GM20000 (cell line): ENCODE data around the gene AIM2.
A peak's percentile ranks its signal among the peaks of the same experiment; 100 is the strongest.

Source experiments
- DNase-seq: peaks from one replicate; pipeline ENCODE4 v3.0.0; 2012; ENCODE audit warnings: low spot score
- TF ChIP-seq, protein P1 (sequence below): IDR thresholded peaks from 2 replicates; pipeline ENCODE4 v1.5.1; 2012; ENCODE audit warnings: mild to moderate bottlenecking, control low read depth; ENCODE audit errors: extremely low read depth, missing control alignments

Gene AIM2

GRCh38 chr1:159100589-159100988, 24.0 kb upstream of the AIM2 start:
- DNase-seq, result no peak
- TF ChIP-seq, protein P1, sequence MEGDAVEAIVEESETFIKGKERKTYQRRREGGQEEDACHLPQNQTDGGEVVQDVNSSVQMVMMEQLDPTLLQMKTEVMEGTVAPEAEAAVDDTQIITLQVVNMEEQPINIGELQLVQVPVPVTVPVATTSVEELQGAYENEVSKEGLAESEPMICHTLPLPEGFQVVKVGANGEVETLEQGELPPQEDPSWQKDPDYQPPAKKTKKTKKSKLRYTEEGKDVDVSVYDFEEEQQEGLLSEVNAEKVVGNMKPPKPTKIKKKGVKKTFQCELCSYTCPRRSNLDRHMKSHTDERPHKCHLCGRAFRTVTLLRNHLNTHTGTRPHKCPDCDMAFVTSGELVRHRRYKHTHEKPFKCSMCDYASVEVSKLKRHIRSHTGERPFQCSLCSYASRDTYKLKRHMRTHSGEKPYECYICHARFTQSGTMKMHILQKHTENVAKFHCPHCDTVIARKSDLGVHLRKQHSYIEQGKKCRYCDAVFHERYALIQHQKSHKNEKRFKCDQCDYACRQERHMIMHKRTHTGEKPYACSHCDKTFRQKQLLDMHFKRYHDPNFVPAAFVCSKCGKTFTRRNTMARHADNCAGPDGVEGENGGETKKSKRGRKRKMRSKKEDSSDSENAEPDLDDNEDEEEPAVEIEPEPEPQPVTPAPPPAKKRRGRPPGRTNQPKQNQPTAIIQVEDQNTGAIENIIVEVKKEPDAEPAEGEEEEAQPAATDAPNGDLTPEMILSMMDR, result no peak

- TF ChIP-seq, protein P1, result no peak
- DNase-seq, result no peak
These were observed 22.0 kb upstream of the AIM2 start for GRCh38 chr1:159098596-159098995.

GRCh38 chr1:159092036-159092760, 15.6 kb upstream of the AIM2 start:
- TF ChIP-seq, protein P1, result no peak
- no peak for DNase-seq

DNA sequence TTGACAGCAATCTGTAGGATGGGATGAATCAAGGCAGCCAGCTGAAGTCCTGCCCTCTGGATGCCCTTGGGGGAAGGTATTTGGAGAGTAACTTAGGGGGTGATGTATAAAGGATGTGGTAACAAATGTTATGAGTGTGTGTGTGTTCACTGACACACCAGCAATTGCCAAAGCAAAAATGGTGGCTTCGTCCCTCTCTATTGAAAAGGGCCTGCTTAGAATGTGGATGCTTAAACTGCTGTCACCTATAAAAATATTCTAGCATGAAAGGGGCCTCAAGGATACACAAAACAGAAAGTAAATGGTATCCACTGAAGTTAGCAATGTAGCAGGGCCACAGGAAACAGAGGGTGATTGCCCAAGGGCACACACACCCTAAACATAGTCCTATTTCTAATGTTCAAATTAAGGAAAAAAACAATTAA, 15.1 kb upstream of the AIM2 start:
- TF ChIP-seq, protein P1, result no peak
- no peak for DNase-seq

DNA sequence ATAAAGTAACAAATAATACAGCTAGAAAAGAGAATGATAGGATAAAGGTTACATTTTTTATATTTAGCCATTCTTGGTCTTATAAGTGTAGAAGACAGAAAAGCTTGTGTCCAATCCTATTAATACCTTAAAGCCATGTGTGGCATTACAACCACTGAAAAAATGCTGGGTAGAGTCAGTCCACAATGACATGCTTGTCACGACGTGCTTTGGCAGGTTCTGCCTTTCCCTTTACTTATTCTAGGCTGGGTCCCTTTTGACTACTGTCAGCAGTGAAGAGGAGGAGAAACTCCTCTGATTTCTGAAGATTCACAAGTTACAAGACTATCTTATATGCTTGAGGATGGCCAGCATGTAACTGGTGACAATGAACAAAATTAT, 14.6 kb upstream of the AIM2 start:
- no peak for DNase-seq
- TF ChIP-seq, protein P1, result no peak

DNA sequence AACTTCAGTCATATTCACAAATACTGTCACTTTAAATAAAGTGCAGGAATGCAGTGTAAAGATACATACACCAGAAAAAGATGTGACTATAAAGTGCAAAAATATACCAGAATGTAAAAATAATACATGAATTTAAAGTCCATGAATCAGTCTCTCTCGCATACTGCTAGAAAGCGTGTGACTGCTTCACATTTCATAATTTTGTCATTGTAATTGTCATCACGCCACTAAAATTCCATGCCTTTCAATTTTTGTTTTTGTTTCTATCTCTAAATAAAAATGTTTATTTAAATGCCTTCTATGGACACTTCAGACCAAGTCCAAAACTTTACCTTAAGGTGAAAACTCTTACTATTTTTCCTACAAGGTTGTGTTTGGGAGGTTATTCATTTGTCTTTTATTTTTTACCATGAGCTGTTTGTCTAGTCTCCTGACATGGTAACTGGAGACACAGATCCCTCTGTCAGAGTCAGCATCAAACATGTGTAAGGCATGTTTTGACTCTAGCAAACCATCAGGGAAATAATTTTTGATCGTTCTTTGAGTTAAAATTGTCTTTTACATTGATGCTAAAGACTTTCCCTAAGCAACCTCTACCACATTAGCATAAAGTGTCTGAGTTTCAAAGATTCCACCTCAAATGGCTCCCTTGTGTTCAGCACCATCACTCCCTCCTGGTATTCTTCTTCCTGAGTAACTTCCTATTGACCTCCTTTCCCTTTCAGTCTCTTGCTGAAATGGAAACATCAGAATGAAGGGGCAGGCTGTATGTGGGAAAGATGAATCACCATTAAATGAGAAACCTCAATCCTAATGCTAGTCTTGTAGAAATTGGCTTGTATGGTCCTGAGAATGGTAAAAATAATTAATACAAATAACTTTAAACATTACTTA, 14.0 kb upstream of the AIM2 start:
- TF ChIP-seq, protein P1, result no peak
- DNase-seq, result no peak

- DNase-seq, result peak; percentile 35
- TF ChIP-seq, protein P1, result peak; percentile 37
These were observed 12.7 kb upstream of the AIM2 start for GRCh38 chr1:159089184-159089791.
